ENCODE measurements around the gene CPSF7.

DNA sequence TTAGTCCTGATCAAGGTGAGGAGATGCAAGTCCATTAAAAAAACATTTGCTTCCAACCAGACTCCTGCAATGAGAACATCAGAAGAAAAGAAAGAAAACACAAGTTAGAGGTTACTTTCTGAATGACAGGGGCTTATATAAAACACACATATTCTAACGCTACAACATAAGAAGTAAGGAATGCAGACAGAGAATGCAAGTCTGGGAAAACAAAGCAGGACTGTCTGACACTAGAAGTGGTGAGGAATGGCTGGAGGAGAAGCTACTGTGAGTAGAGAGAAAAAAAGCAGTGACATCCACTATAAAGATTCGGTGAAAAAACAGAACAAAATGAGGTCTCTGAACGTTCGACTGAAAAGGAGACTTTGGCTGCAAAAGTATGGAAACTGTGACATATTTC, 25.1 kb downstream of the CPSF7 start:
- TF ChIP-seq, protein P1, sequence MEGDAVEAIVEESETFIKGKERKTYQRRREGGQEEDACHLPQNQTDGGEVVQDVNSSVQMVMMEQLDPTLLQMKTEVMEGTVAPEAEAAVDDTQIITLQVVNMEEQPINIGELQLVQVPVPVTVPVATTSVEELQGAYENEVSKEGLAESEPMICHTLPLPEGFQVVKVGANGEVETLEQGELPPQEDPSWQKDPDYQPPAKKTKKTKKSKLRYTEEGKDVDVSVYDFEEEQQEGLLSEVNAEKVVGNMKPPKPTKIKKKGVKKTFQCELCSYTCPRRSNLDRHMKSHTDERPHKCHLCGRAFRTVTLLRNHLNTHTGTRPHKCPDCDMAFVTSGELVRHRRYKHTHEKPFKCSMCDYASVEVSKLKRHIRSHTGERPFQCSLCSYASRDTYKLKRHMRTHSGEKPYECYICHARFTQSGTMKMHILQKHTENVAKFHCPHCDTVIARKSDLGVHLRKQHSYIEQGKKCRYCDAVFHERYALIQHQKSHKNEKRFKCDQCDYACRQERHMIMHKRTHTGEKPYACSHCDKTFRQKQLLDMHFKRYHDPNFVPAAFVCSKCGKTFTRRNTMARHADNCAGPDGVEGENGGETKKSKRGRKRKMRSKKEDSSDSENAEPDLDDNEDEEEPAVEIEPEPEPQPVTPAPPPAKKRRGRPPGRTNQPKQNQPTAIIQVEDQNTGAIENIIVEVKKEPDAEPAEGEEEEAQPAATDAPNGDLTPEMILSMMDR (IDR thresholded peaks at IDR 0.05; ENCODE audit: low read depth, low read length, missing input control), result no peak
- no peak for TF ChIP-seq EGR1 (IDR thresholded peaks at IDR 0.05; ENCODE audit: low read depth in 2 of 2)
- TF ChIP-seq, protein P2, sequence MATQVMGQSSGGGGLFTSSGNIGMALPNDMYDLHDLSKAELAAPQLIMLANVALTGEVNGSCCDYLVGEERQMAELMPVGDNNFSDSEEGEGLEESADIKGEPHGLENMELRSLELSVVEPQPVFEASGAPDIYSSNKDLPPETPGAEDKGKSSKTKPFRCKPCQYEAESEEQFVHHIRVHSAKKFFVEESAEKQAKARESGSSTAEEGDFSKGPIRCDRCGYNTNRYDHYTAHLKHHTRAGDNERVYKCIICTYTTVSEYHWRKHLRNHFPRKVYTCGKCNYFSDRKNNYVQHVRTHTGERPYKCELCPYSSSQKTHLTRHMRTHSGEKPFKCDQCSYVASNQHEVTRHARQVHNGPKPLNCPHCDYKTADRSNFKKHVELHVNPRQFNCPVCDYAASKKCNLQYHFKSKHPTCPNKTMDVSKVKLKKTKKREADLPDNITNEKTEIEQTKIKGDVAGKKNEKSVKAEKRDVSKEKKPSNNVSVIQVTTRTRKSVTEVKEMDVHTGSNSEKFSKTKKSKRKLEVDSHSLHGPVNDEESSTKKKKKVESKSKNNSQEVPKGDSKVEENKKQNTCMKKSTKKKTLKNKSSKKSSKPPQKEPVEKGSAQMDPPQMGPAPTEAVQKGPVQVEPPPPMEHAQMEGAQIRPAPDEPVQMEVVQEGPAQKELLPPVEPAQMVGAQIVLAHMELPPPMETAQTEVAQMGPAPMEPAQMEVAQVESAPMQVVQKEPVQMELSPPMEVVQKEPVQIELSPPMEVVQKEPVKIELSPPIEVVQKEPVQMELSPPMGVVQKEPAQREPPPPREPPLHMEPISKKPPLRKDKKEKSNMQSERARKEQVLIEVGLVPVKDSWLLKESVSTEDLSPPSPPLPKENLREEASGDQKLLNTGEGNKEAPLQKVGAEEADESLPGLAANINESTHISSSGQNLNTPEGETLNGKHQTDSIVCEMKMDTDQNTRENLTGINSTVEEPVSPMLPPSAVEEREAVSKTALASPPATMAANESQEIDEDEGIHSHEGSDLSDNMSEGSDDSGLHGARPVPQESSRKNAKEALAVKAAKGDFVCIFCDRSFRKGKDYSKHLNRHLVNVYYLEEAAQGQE (IDR thresholded peaks at IDR 0.05), result no peak
- no peak for TF ChIP-seq RXRA (IDR thresholded peaks at IDR 0.05)

Data from liver (tissue), 3 donors.